Measurements from ENCODE around the gene PPP6R1. TPM values are rescaled to one million over a fixed set of nuclear protein-coding genes. Genes with fewer than 3 reads are reported as not detected.

Gene PPP6R1
- total and polyA plus RNA-seq, 2 of the 13 experiments (the other 11 are each of a cell fraction or from before 2014, with no cell fraction given) = 25.8 to 54.0 TPM

DNA sequence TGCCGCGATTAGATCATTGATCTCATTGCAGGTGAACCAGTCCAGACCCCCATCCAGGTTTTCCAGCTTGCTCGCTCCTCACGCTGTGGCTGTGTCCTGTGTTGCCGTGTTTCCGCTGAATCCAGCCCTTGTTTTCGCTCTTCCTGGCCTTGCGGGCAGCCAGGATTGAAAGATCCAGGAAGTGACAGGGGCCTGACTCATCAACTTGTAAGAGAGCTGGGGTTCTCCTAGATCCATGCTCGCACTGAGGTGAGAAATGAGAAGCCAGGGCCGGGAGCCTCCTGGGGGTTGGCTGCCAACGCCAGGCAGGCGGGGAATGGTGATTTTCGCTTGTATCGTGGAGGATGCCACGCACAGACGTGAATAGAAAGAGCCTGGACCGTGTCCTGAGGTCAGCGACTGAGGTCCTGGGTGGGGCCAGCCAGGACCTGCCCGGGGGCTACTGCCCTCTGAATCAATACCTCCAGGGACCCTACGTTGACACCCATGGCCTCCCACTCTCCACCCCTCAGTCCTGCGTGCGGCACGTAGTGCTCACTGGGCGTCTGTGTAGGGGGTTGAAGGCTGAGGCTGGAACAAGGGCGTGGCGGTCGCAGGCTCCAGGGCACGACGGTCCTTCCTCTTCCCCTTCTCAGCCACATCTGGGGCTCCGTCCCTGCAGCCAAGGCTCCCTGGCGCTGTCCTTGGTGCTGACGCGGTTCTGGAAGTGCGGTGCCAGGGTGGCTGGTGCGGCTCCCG, 42.2 kb downstream of the PPP6R1 start (continued):
- TF ChIP-seq STAT5B (CRISPR knock-in tag; IDR thresholded peaks at IDR 0.05) (peak; percentile 78; the same call in 1 of the 2 replicates), ZNF101 (CRISPR knock-in tag; IDR thresholded peaks at IDR 0.05; ENCODE audit: borderline replicate concordance, low read depth) (no peak), ZNF773 (CRISPR knock-in tag; IDR thresholded peaks at IDR 0.05; ENCODE audit: borderline replicate concordance) (peak; percentile 95; the same call in 1 of the 2 replicates), AHR (CRISPR knock-in tag; IDR thresholded peaks at IDR 0.05) (peak; percentile 97; the same call in 1 of the 2 replicates), ZFYVE20 (CRISPR knock-in tag; IDR thresholded peaks at IDR 0.05; ENCODE audit: borderline replicate concordance, low read depth) (peak; percentile 97), CHD2 (IDR thresholded peaks at IDR 0.05; ENCODE audit: low read depth, low read length) (peak; percentile 43; the same call in 1 of the 2 replicates), RNF2 (conservative IDR thresholded peaks at IDR 0.05; ENCODE audit: low read depth) (no peak; the same call in 1 of the 2 replicates), ZNF777 (CRISPR knock-in tag; IDR thresholded peaks at IDR 0.05) (no peak; the same call in 1 of the 2 replicates), ZNF205 (CRISPR knock-in tag; IDR thresholded peaks at IDR 0.05) (peak; percentile 76), ZNF543 (CRISPR knock-in tag; IDR thresholded peaks at IDR 0.05) (peak; percentile 74), MAFK (conservative IDR thresholded peaks at IDR 0.05 in 1 of 2, IDR thresholded peaks at IDR 0.05 in 1 of 2; ENCODE audit: low read length in 2 of 2) (peak; percentile 86 to 94), NRL (CRISPR knock-in tag; IDR thresholded peaks at IDR 0.05; ENCODE audit: borderline replicate concordance) (peak; percentile 82), CSRNP2 (CRISPR knock-in tag; conservative IDR thresholded peaks at IDR 0.05; ENCODE audit: low read depth) (no peak), IRX3 (CRISPR knock-in tag; IDR thresholded peaks at IDR 0.05; ENCODE audit: borderline replicate concordance, low read depth) (peak; percentile 91; the same call in 1 of the 2 replicates), ZFP82 (CRISPR knock-in tag; IDR thresholded peaks at IDR 0.05; ENCODE audit: borderline replicate concordance) (no peak), MXD4 (CRISPR knock-in tag; IDR thresholded peaks at IDR 0.05) (peak; percentile 91), U2AF2 (IDR thresholded peaks at IDR 0.05; ENCODE audit: low read depth, low read length) (no peak), DNMT1 (CRISPR knock-in tag; IDR thresholded peaks at IDR 0.05) (peak; percentile 42; the same call in 1 of the 2 replicates), SMAD1 (CRISPR knock-in tag; IDR thresholded peaks at IDR 0.05; ENCODE audit: borderline replicate concordance, low read depth) (0 out of 2 replicates have a peak, but pooled peaks have one; percentile 46), ZFP41 (CRISPR knock-in tag; IDR thresholded peaks at IDR 0.05; ENCODE audit: borderline replicate concordance) (peak; percentile 67; the same call in 1 of the 2 replicates), POGZ (CRISPR knock-in tag; IDR thresholded peaks at IDR 0.05) (peak; percentile 85)
- TF ChIP-seq, protein P1, sequence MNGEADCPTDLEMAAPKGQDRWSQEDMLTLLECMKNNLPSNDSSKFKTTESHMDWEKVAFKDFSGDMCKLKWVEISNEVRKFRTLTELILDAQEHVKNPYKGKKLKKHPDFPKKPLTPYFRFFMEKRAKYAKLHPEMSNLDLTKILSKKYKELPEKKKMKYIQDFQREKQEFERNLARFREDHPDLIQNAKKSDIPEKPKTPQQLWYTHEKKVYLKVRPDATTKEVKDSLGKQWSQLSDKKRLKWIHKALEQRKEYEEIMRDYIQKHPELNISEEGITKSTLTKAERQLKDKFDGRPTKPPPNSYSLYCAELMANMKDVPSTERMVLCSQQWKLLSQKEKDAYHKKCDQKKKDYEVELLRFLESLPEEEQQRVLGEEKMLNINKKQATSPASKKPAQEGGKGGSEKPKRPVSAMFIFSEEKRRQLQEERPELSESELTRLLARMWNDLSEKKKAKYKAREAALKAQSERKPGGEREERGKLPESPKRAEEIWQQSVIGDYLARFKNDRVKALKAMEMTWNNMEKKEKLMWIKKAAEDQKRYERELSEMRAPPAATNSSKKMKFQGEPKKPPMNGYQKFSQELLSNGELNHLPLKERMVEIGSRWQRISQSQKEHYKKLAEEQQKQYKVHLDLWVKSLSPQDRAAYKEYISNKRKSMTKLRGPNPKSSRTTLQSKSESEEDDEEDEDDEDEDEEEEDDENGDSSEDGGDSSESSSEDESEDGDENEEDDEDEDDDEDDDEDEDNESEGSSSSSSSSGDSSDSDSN (CRISPR knock-in tag; IDR thresholded peaks at IDR 0.05) = peak; percentile 83
- TF ChIP-seq, protein P2, sequence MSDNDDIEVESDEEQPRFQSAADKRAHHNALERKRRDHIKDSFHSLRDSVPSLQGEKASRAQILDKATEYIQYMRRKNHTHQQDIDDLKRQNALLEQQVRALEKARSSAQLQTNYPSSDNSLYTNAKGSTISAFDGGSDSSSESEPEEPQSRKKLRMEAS (IDR thresholded peaks at IDR 0.05) = peak; percentile 77
- TF ChIP-seq, protein P3, sequence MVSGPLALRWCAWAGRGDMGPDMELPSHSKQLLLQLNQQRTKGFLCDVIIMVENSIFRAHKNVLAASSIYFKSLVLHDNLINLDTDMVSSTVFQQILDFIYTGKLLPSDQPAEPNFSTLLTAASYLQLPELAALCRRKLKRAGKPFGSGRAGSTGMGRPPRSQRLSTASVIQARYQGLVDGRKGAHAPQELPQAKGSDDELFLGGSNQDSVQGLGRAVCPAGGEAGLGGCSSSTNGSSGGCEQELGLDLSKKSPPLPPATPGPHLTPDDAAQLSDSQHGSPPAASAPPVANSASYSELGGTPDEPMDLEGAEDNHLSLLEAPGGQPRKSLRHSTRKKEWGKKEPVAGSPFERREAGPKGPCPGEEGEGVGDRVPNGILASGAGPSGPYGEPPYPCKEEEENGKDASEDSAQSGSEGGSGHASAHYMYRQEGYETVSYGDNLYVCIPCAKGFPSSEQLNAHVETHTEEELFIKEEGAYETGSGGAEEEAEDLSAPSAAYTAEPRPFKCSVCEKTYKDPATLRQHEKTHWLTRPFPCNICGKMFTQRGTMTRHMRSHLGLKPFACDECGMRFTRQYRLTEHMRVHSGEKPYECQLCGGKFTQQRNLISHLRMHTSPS (CRISPR knock-in tag; IDR thresholded peaks at IDR 0.05; ENCODE audit: low read depth) = peak; percentile 7; the same call in 1 of the 2 replicates
